Eye (tissue), 1 donor: Measurements from ENCODE around the gene SMIM32.

Source experiments
- DNase-seq: peaks from one replicate; pipeline ENCODE4 v3.0.0-alpha.2; 2015

SMIM32 gene

GRCh38 chr5:136185974-136186665 lies 6.8 kb downstream of the SMIM32 start:
- no peak for DNase-seq

DNA sequence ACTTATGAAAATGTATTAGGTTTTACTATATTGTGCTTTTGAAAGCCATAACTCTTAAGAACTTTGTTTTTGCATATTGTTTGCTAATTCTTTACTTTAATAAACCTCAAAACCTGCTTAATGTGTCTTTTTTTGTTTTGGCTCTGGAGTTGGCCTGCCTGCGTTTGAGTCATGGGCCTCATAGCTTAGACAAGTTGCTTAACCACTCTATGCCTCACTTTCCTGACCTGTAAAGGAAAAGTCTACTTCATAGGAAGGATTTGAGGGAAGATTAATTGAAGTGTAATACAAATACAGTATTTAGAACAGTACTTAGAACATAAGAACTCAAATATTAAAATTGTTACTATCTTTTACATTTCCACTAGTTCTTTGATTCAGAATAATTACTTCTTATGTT lies 10.3 kb downstream of the SMIM32 start:
- DNase-seq, result no peak

DNA sequence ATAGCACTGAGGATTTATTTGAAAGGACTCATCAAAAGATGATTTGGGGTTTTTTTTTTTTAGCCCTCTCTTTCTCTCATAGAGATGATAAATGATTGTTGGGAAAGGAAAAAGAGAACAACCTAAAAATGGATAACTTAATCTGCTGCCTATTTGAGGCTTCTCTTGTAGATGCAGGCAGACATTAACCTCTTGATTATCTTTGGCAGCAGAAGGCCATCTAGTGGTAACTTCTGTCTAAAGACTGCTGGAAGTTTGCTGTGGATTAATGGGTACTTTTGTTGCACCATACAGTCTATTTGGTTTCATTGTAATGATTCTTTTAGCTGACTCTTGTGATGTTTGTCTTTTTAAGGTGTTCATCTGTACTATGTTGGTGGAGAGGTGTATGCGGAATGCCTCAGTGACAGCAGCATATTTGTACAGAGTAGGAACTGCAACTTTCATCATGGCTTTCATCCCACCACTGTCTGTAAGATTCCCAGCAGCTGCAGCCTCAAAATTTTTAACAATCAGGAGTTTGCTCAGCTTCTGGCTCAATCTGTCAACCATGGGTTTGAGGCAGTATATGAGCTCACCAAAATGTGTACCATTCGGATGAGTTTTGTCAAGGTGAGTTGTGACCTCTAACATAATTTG lies 18.8 kb downstream of the SMIM32 start:
- DNase-seq, result peak; percentile 63

GRCh38 chr5:136169218-136169617 lies 23.7 kb downstream of the SMIM32 start:
- DNase-seq, result no peak

GRCh38 chr5:136166909-136167308 lies 26.1 kb downstream of the SMIM32 start:
- no peak for DNase-seq

DNA sequence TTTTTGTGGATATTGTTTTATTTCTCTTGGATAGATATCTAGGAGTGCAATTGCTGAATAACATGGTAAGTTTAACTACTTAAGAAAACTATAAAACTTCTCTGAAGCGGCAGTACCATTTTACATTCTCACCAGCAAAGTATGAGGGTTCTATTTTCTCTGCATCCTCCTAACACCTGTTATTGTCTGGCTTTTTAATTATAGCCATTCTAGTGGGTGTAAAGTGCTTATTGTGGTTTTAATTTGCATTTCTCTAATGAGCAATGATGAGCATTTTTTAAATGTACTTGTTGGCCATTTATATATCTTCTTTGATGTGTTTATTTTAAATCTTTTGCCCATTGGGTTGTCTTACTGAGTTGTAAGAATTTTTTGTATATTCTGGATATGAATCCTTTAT lies 28.7 kb downstream of the SMIM32 start:
- no peak for DNase-seq

GRCh38 chr5:136162008-136162407 lies 31.0 kb downstream of the SMIM32 start:
- DNase-seq, result no peak

DNA sequence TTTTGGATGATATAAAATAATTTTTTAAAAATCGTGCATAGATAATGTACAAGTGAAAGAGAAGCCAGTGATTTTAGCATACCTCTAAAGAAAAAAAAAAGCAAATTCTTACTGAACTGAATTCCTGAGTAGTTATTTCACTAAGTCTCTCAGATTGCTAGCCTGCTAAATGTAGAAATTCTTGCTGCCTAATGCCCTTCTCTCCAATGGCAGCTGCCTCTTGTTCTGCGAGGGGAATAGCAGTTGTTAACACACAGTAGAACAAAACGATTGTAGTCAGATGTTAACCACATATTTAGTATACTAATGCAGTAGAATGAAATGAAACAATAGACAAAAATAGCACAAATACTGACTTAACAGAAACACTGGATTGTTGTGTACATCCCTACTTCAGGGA lies 33.5 kb downstream of the SMIM32 start:
- DNase-seq, result no peak

DNA sequence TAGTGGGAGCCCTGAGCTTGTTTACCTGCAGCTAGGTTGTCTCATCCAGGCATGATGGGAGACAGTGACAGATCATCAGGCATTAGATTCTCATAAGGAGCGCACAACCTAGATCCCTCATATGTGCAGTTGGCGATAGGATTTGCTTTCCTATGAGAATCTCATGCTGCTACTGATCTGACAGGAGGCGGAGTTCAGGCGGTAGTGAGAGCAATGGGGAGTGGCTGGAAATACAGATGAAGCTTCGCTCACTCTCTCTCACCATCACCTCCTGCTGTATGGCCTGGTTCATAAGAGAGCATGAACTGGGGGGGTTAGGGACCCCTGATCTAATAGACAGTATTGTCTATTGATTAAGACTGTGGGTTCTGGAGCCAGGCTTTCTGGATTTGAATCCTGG lies 35.4 kb downstream of the SMIM32 start:
- DNase-seq, result no peak

GRCh38 chr5:136155761-136156160 lies 37.2 kb downstream of the SMIM32 start:
- no peak for DNase-seq

DNA sequence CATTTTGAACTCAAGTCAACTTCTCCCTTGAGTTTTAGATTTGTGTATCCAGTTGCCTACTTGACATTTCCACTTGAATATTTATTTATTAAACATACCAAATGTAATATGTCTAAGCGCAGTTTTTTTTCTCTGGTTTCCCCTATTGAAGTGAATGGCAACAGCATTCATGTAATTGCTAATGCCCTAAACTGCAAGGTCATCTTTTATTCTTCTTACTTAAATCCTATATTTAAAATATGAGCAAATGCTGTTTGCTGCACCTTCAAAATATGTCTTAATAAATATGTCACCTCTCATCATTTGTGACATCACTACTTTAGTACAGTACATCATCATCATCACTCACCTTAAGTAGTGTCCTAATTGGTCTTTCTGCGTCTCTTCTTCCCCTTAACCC lies 37.9 kb downstream of the SMIM32 start:
- no peak for DNase-seq

GRCh38 chr5:136153581-136154236 lies 39.3 kb downstream of the SMIM32 start:
- no peak for DNase-seq

DNA sequence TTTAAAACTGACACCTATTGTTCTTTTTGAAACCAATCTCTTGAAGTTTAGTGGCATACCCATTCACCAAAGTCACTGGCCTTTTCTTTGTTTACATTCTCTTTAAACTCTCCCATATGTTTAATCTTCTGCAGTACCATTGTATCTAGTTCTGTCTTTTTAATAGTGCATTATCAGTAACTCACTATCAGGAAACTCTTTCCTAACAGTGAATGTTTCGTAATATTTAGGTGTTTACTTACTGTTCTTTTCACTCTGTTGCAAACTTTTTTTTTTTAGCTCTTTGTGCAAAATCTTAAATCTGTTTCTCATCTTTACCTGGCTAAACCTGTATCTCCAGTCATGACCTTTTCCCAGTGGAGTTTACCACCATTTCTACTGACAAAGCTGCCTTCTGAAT lies 43.1 kb downstream of the SMIM32 start:
- no peak for DNase-seq

DNA sequence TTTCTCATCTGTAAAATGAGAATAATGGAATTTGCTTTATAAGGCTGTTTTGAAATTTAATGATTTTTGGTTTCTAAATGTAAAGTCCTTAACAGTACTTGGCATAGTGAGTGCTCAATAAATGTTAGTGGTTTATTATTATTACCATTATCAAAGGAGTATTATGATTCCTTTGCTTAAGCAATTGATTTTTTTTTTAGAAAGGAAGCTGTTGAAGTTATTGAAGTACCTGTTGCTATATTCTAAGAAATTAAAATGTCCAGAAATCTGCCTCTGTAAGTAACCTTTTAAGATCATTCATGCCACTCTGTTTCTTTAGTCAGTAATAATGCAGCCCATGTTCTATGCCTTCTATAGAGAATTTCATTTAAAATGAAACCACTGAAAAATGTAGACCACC lies 45.3 kb downstream of the SMIM32 start:
- no peak for DNase-seq

- DNase-seq, result no peak
Measured at GRCh38 chr5:136146201-136146600, 46.8 kb downstream of the SMIM32 start.

DNA sequence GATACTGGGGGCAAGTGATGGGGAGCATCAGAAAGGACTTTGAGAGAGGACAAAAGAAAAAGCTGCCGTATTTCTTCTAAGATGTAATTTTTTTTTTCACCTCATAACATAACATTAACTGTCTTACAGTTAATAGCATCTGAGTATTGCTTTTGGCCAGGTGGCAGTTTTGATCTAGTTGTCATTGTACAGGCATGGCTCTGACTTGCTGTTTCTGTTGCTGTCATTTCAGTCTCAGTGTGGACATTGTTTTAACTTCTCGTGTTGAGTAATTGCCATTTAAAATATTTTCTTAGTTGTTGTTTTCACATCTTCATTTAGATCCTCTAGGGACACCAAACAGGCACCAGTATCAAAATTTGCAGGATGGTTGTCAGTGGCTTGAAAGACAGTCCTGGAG lies 47.9 kb downstream of the SMIM32 start:
- DNase-seq, result no peak

DNA sequence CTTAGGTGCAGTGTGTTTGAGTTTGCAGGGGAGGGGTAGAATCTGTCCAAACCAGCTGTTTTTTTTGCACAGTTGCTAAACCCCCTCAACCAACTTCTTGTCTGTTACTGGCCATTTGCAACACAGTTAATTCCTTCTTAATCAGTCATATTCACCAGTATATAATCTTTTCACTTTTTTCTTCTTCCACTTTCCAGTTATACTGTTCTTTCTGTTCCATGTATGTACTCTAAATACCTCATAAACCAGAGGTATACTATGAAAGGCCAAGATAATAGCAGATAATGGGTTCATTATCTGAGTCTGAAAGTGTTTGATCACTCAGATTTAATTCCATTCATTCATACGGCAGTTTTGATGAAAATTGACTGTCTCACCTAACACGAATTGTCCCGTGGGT lies 49.2 kb downstream of the SMIM32 start:
- no peak for DNase-seq

- no peak for DNase-seq
Measured at GRCh38 chr5:136143312-136143711, 49.6 kb downstream of the SMIM32 start.

DNA sequence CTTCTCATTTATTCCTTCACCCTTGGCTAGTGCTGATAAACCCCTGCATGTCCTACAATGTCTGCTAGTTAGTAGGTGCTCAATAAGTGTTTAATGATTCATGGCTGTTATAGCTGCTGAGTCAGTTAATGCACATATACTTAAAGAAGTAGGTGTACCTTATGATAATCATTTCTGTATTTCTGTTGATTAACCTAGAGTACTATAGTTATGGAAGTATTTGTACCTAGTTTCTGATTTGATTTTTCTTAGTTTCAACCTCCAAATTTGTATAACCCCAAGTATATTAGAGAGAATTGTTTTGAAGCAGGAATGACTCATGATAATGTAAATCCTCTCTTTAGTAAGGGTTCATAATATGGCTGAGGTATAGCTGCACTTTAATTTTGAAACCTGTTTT lies 51.4 kb downstream of the SMIM32 start:
- DNase-seq, result no peak
